Panc1 (cell line): Measurements from ENCODE around the gene RNF7. TPM values are rescaled to one million over a fixed set of nuclear protein-coding genes. Genes with fewer than 3 reads are reported as not detected.

Experiments
- ATAC-seq: fragments of 200-7000 bp; cut with Tn5 transposase; 2 replicates; pipeline ENCODE4 v1.9.1; 2020; ENCODE audit warnings: mild to moderate bottlenecking, moderate library complexity
- BruUV-seq: library from RNA; stranded (reverse); fragments of 400-500 nt; replicated peaks from 2 replicates; lab custom pipeline; 2021; lab: Mats Ljungman, UMichigan
- CTCF ChIA-PET: fragments of 300-600 bp; sonication (Branson Sonifier 250); formaldehyde crosslinking; loops from one replicate; lab custom pipeline; 2022; ENCODE audit warnings: antibody characterized with exemption; lab: Charles Lee
- POLR2A ChIA-PET: fragments of 300-600 bp; sonication (Branson Sonifier 250); formaldehyde crosslinking; loops from one replicate; lab custom pipeline; 2022; ENCODE audit warnings: antibody characterized with exemption; lab: Charles Lee
- DNase-seq: peaks from one replicate; pipeline ENCODE4 v3.0.0-alpha.2; 2010; ENCODE audit warnings: low read depth, low spot score
- H3K27ac ChIP-seq: 2 replicates; pipeline ENCODE4 v1.5.1; 2011; ENCODE audit warnings: mild to moderate bottlenecking, low read length, inconsistent platforms
- H3K27me3 ChIP-seq: fragments of 200-500 bp; sonication (Bioruptor generic); 2 replicates; pipeline ENCODE4 v1.6.0; 2014; ENCODE audit warnings: low read length, inconsistent platforms; ENCODE audit not compliant: control insufficient read depth, insufficient read depth
- H3K36me3 ChIP-seq: fragments of 200-500 bp; sonication (Bioruptor generic); 2 replicates; pipeline ENCODE4 v1.5.1; 2014; ENCODE audit warnings: inconsistent platforms, mild to moderate bottlenecking, low read length, moderate library complexity; ENCODE audit not compliant: control insufficient read depth, insufficient read depth
- H3K4me1 ChIP-seq: 2 replicates; pipeline ENCODE4 v1.5.1; 2011; ENCODE audit warnings: inconsistent platforms, mild to moderate bottlenecking, low read length, moderate library complexity; ENCODE audit not compliant: control insufficient read depth, insufficient read depth
- H3K4me3 ChIP-seq, 2 experiments: 2 replicates each; pipeline ENCODE4 v1.5.1; 2011 to 2012; ENCODE audit warnings: low read depth in 2 of 2, low read length in 2 of 2, mild to moderate bottlenecking in 2 of 2, inconsistent platforms in 1 of 2, moderate library complexity in 1 of 2
- H3K9me3 ChIP-seq: fragments of 200-500 bp; sonication (Bioruptor generic); 2 replicates; pipeline ENCODE4 v1.5.1; 2014; ENCODE audit warnings: low read depth, mild to moderate bottlenecking, inconsistent platforms, low read length, moderate library complexity; ENCODE audit not compliant: control insufficient read depth, insufficient read depth
- CTCF ChIP-seq: fragments of 450-650 bp; IDR thresholded peaks from 2 replicates; pipeline ENCODE4 v1.5.1; 2017; ENCODE audit warnings: mild to moderate bottlenecking
- POLR2AphosphoS5 ChIP-seq: IDR thresholded peaks from 2 replicates; pipeline ENCODE4 v1.6.1; 2012; ENCODE audit warnings: mild to moderate bottlenecking, low read depth, low read length, moderate library complexity
- REST ChIP-seq, 2 experiments: IDR thresholded peaks; 2 replicates each; pipeline ENCODE4 v1.6.1; 2011 to 2012; ENCODE audit warnings: low read depth in 2 of 2, control low read depth in 1 of 2, low read length in 1 of 2, mild to moderate bottlenecking in 1 of 2, moderate library complexity in 1 of 2; ENCODE audit not compliant: insufficient read depth in 1 of 2
- SIN3A ChIP-seq: IDR thresholded peaks from 2 replicates; pipeline ENCODE4 v1.6.1; 2012; ENCODE audit warnings: low read depth, mild to moderate bottlenecking, low read length, moderate library complexity, borderline replicate concordance; ENCODE audit not compliant: insufficient read depth
- TCF7L2 ChIP-seq: IDR thresholded peaks from 2 replicates; pipeline ENCODE4 v1.6.1; 2011; ENCODE audit warnings: mild to moderate bottlenecking, low read depth, low read length, inconsistent platforms
- in situ Hi-C: cut with HindIII; loops from 2 replicates; pipeline ENCODE4 v1.10.0; 2016; ENCODE audit warnings: low sequenced_read_pairs, low pct_unique_long_range_greater_than_20kb
- intact Hi-C: fragments of 100-400 bp; cut with micrococcal nuclease; formaldehyde crosslinking; loops from one replicate; pipeline ENCODE4 v1.10.0; 2022; ENCODE audit not compliant: unreplicated experiment
- total RNA-seq: library from RNA; stranded (reverse); gene quantifications from one replicate; pipeline ENCODE4 v1.2.1, GENCODE V29; 2021; ENCODE audit not compliant: unreplicated experiment

RNF7 gene
- total RNA-seq, 1 experiment from 2014 or later = 87.3 TPM

- BruUV-seq = no TSS peak
- H3K4me1 ChIP-seq = no peaks in the 10 kb centered on the region
- ChIA-PET CTCF (no interaction called here), POLR2A (no interaction called here)
- no peak overlapping the region for H3K4me3 ChIP-seq
- intact Hi-C loops = no loop called here
- ATAC-seq = no peak
- no peaks in the 10 kb centered on the region for H3K36me3 ChIP-seq
- H3K27me3 ChIP-seq = no peaks in the 10 kb centered on the region
- TF ChIP-seq CTCF (no peak), TCF7L2 (no peak), REST (IDR thresholded peaks at IDR 0.05; ENCODE audit: insufficient read depth in 1 of 2, low read depth in 2 of 2, low read length in 1 of 2) (no peak), SIN3A (no peak), POLR2AphosphoS5 (no peak)
- no peak overlapping the region for H3K27ac ChIP-seq
- no peaks in the 10 kb centered on the region for H3K9me3 ChIP-seq
- in situ Hi-C loops = no loop called here
- DNase-seq = no peak
Measured at GRCh38 chr3:141764045-141764444, 25.9 kb downstream of the RNF7 start.

GRCh38 chr3:141764465-141764864, 26.4 kb downstream of the RNF7 start:
- intact Hi-C loops = no loop called here
- POLR2A ChIA-PET = no interaction called here
- Histone ChIP-seq H3K27me3 (no peaks in the 10 kb centered on the region), H3K4me1 (no peaks in the 10 kb centered on the region), H3K27ac (no peak overlapping the region), H3K4me3 (no peak overlapping the region), H3K9me3 (no peaks in the 10 kb centered on the region), H3K36me3 (no peaks in the 10 kb centered on the region)
- CTCF ChIA-PET = no interaction called here
- BruUV-seq = no TSS peak
- ATAC-seq = no peak
- in situ Hi-C loops = no loop called here
- DNase-seq = no peak
- TF ChIP-seq TCF7L2 (no peak), SIN3A (no peak), CTCF (no peak), POLR2AphosphoS5 (no peak), REST (IDR thresholded peaks at IDR 0.05; ENCODE audit: insufficient read depth in 1 of 2, low read depth in 2 of 2, low read length in 1 of 2) (no peak)
